Neural progenitor cell (in vitro differentiated cells): Measurements from ENCODE around the gene GNG7. TPM values are rescaled to one million over a fixed set of nuclear protein-coding genes. Genes with fewer than 3 reads are reported as not detected.

ENCODE experiments used
- DNase-seq: peaks from one replicate; pipeline ENCODE4 v3.0.0-alpha.2; 2016; ENCODE audit warnings: low spot score
- H2AFZ ChIP-seq: fragments of 200-600 bp; sonication (generic); replicated peaks from 2 replicates; pipeline ENCODE4 v1.6.1; 2016; ENCODE audit warnings: antibody characterized with exemption
- H3F3A ChIP-seq: fragments of 200-600 bp; sonication (generic); 2 replicates; pipeline ENCODE4 v1.6.1; 2016; ENCODE audit warnings: antibody characterized with exemption, low read depth
- H3K27ac ChIP-seq: fragments of 200-600 bp; sonication (generic); 2 replicates; pipeline ENCODE4 v1.5.1; 2016; ENCODE audit warnings: mild to moderate bottlenecking
- H3K27me3 ChIP-seq: fragments of 200-600 bp; sonication (generic); 2 replicates; pipeline ENCODE4 v1.6.1; 2016; ENCODE audit warnings: mild to moderate bottlenecking, moderate library complexity
- H3K36me3 ChIP-seq: fragments of 200-600 bp; sonication (generic); 2 replicates; pipeline ENCODE4 v1.5.1; 2016
- H3K4me1 ChIP-seq: fragments of 200-600 bp; sonication (generic); 2 replicates; pipeline ENCODE4 v1.6.1; 2016; ENCODE audit warnings: mixed run types
- H3K4me2 ChIP-seq: fragments of 200-600 bp; sonication (generic); 2 replicates; pipeline ENCODE4 v1.6.1; 2016
- H3K4me3 ChIP-seq: fragments of 200-600 bp; sonication (generic); 2 replicates; pipeline ENCODE4 v1.5.1; 2016
- H3K79me2 ChIP-seq: fragments of 200-600 bp; sonication (generic); 2 replicates; pipeline ENCODE4 v1.6.1; 2016; ENCODE audit warnings: low read depth
- H3K9ac ChIP-seq: fragments of 200-600 bp; sonication (generic); 2 replicates; pipeline ENCODE4 v1.6.1; 2016
- H3K9me3 ChIP-seq: fragments of 200-600 bp; sonication (generic); 2 replicates; pipeline ENCODE4 v1.5.1; 2016; ENCODE audit warnings: low read depth
- H4K20me1 ChIP-seq: fragments of 200-600 bp; sonication (generic); 2 replicates; pipeline ENCODE4 v1.6.1; 2016; ENCODE audit warnings: low read depth
- H3K27ac Mint-ChIP-seq: 3 replicates; pipeline ENCODE4 v1.8.0; 2021; ENCODE audit warnings: mixed read lengths
- H3K27me3 Mint-ChIP-seq: 2 replicates; pipeline ENCODE4 v1.8.0; 2022; ENCODE audit warnings: low read depth, mild to moderate bottlenecking, inconsistent platforms, moderate library complexity, mixed read lengths; ENCODE audit not compliant: insufficient read depth
- H3K36me3 Mint-ChIP-seq: 3 replicates; pipeline ENCODE4 v1.8.0; 2021; ENCODE audit warnings: mixed read lengths
- H3K4me1 Mint-ChIP-seq: 3 replicates; pipeline ENCODE4 v1.8.0; 2021; ENCODE audit warnings: mixed read lengths
- H3K4me3 Mint-ChIP-seq: 3 replicates; pipeline ENCODE4 v1.8.0; 2021; ENCODE audit warnings: mild to moderate bottlenecking, moderate library complexity, mixed read lengths
- H3K9me3 Mint-ChIP-seq: 3 replicates; pipeline ENCODE4 v1.8.0; 2020; ENCODE audit warnings: mixed read lengths
- CTCF ChIP-seq: fragments of 200-600 bp; sonication (generic); IDR thresholded peaks from 2 replicates; pipeline ENCODE4 v1.5.1; 2017; ENCODE audit warnings: antibody characterized with exemption, mild to moderate bottlenecking
- EZH2 ChIP-seq: fragments of 200-600 bp; sonication (generic); IDR thresholded peaks from 2 replicates; pipeline ENCODE4 v1.6.1; 2017; ENCODE audit warnings: antibody characterized with exemption, mild to moderate bottlenecking, moderate library complexity
- EZH2phosphoT487 ChIP-seq: fragments of 200-600 bp; sonication (generic); IDR thresholded peaks from 2 replicates; pipeline ENCODE4 v1.6.1; 2017; ENCODE audit warnings: antibody characterized with exemption
- total RNA-seq: library from RNA; depleted of rRNA; stranded (reverse); fragments of >200 nt; gene quantifications from 2 replicates; pipeline ENCODE4 v1.2.3, GENCODE V29; 2015; ENCODE audit warnings: low replicate concordance

The GNG7 gene
- total RNA-seq, 1 donor from 2014 or later = 7.0 TPM

- Histone ChIP-seq H3K9ac (peak within 1 kb of the TSS; percentile 50), H3K36me3 (no peaks in the 10 kb centered on the region), H3K9me3 (no peaks in the 10 kb centered on the region), H3K27me3 (peaks cover 37% of the 10 kb centered on the region), H3K79me2 (peaks cover 6% of the 10 kb centered on the region), H3K4me3 (peak within 1 kb of the TSS; percentile 86), H2AFZ (peak within 1 kb of the TSS; percentile 68), H3K4me2 (peak within 1 kb of the TSS; percentile 91), H4K20me1 (peaks cover 21% of the 10 kb centered on the region), H3K27ac (no peak within 1 kb of the TSS), H3F3A (peaks cover 6% of the 10 kb centered on the region), H3K4me1 (no peaks in the 10 kb centered on the region)
- Mint-ChIP-seq H3K4me3 (peak within 1 kb of the TSS; percentile 92), H3K27me3 (peaks cover 16% of the 10 kb centered on the region), H3K4me1 (peaks cover 13% of the 10 kb centered on the region), H3K27ac (no peak within 1 kb of the TSS), H3K9me3 (peaks cover 2% of the 10 kb centered on the region), H3K36me3 (peaks cover 7% of the 10 kb centered on the region)
- DNase-seq = peak; percentile 98
- TF ChIP-seq EZH2 (peak; percentile 11), EZH2phosphoT487 (no peak)
These were observed 37.3 kb upstream of the GNG7 start, which contains the start of gene SLC39A3 for GRCh38 chr19:2739602-2740313. TSS of gene SLC39A3 (minus strand) at chr19:2740017. CDS start at chr19:2737257, 2,760 bp downstream.

- Histone ChIP-seq H3K27ac (no peak overlapping the region), H3F3A (peaks cover 6% of the 10 kb centered on the region), H3K36me3 (no peaks in the 10 kb centered on the region), H3K9me3 (no peaks in the 10 kb centered on the region), H3K9ac (no peak overlapping the region), H3K27me3 (peaks cover 10% of the 10 kb centered on the region), H3K4me2 (no peak overlapping the region), H4K20me1 (peaks cover 23% of the 10 kb centered on the region), H2AFZ (no peak overlapping the region), H3K79me2 (peaks cover 6% of the 10 kb centered on the region), H3K4me3 (no peak overlapping the region), H3K4me1 (no peaks in the 10 kb centered on the region)
- Mint-ChIP-seq H3K27ac (no peak overlapping the region), H3K9me3 (peaks cover 2% of the 10 kb centered on the region), H3K36me3 (peaks cover 13% of the 10 kb centered on the region), H3K4me3 (peak overlapping the region; percentile 30), H3K4me1 (peaks cover 18% of the 10 kb centered on the region), H3K27me3 (peaks cover 5% of the 10 kb centered on the region)
- TF ChIP-seq EZH2 = no peak
- no peak for TF ChIP-seq CTCF
- TF ChIP-seq EZH2phosphoT487 = no peak
- no peak for DNase-seq
These were observed 34.2 kb upstream of the GNG7 start for GRCh38 chr19:2736550-2737190.

GRCh38 chr19:2735374-2735773 lies 32.9 kb upstream of the GNG7 start:
- Mint-ChIP-seq H3K4me1 (peaks cover 18% of the 10 kb centered on the region), H3K9me3 (no peaks in the 10 kb centered on the region)
- H4K20me1 ChIP-seq = peaks cover 14% of the 10 kb centered on the region

More at GRCh38 chr19:2735374-2735773, 32.9 kb upstream of the GNG7 start:
- Histone ChIP-seq H3K36me3 (no peaks in the 10 kb centered on the region), H3K27me3 (no peaks in the 10 kb centered on the region), H3K4me2 (no peak overlapping the region), H3K4me3 (no peak overlapping the region), H3K9ac (no peak overlapping the region), H3K27ac (no peak overlapping the region), H3K4me1 (no peaks in the 10 kb centered on the region), H2AFZ (no peak overlapping the region), H3K79me2 (peaks cover 6% of the 10 kb centered on the region), H3F3A (peaks cover 6% of the 10 kb centered on the region), H3K9me3 (no peaks in the 10 kb centered on the region)
- DNase-seq = no peak
- TF ChIP-seq CTCF (no peak), EZH2phosphoT487 (no peak)
- Mint-ChIP-seq H3K27ac (no peak overlapping the region), H3K27me3 (peaks cover 2% of the 10 kb centered on the region), H3K36me3 (peaks cover 13% of the 10 kb centered on the region), H3K4me3 (no peak overlapping the region)
